ENCODE results near the gene CHD2. TPM values are rescaled to one million over a fixed set of nuclear protein-coding genes. Genes with fewer than 3 reads are reported as not detected.

The CHD2 gene
- total RNA-seq, 1 donor from 2014 or later = 105 TPM

GRCh38 chr15:93020976-93021772 is 121.0 kb downstream of the CHD2 start:
- H3K4me1 Mint-ChIP-seq (ENCODE audit: low read depth, unreplicated experiment) = peaks cover 4% of the 10 kb centered on the region
- Histone ChIP-seq H3K4me1 (ENCODE audit: insufficient read depth, low read length) (no peaks in the 10 kb centered on the region), H3K4me3 (ENCODE audit: insufficient read depth, low read depth, low read length) (no peak overlapping the region), H3K36me3 (ENCODE audit: insufficient read depth, low read length) (peaks cover 87% of the 10 kb centered on the region), H3K9ac (ENCODE audit: low read length) (no peak overlapping the region), H3K9me3 (ENCODE audit: insufficient read depth, low read depth, low read length) (no peaks in the 10 kb centered on the region), H3K27ac (ENCODE audit: low read depth, low read length) (no peak overlapping the region), H4K20me1 (ENCODE audit: insufficient read depth, low read length) (peaks cover 90% of the 10 kb centered on the region), H2AFZ (ENCODE audit: low read depth, low read length) (no peak overlapping the region), H3K79me2 (ENCODE audit: insufficient read depth, low read length) (peaks cover 51% of the 10 kb centered on the region), H3K27me3 (ENCODE audit: insufficient read depth, low read length) (no peaks in the 10 kb centered on the region), H3K4me2 (ENCODE audit: low read length) (no peak overlapping the region)
- H3K4me3 Mint-ChIP-seq (ENCODE audit: unreplicated experiment) = no peak overlapping the region
- H3K9me3 Mint-ChIP-seq (ENCODE audit: unreplicated experiment) = no peaks in the 10 kb centered on the region
- H3K27ac Mint-ChIP-seq (ENCODE audit: unreplicated experiment) = no peak overlapping the region
- no peaks in the 10 kb centered on the region for H3K27me3 Mint-ChIP-seq (ENCODE audit: low read depth, unreplicated experiment)
- DNase-seq (ENCODE audit: low read depth) (no peak), FAIRE-seq (no peak)
- peaks cover 56% of the 10 kb centered on the region for H3K36me3 Mint-ChIP-seq (ENCODE audit: low read depth, unreplicated experiment)
- TF ChIP-seq EZH2 (IDR thresholded peaks at IDR 0.05; ENCODE audit: insufficient read depth, low read length) (no peak), CTCF (IDR thresholded peaks at IDR 0.05; ENCODE audit: insufficient read depth, low read depth, low read length) (no peak)

GRCh38 chr15:93024293-93024692 is 124.2 kb downstream of the CHD2 start:
- Histone ChIP-seq H3K4me2 (ENCODE audit: low read length) (no peak overlapping the region), H3K79me2 (ENCODE audit: insufficient read depth, low read length) (peaks cover 52% of the 10 kb centered on the region), H3K4me3 (ENCODE audit: insufficient read depth, low read depth, low read length) (no peak overlapping the region), H3K36me3 (ENCODE audit: insufficient read depth, low read length) (peaks cover 81% of the 10 kb centered on the region), H3K4me1 (ENCODE audit: insufficient read depth, low read length) (peaks cover 20% of the 10 kb centered on the region), H3K9me3 (ENCODE audit: insufficient read depth, low read depth, low read length) (no peaks in the 10 kb centered on the region), H3K27me3 (ENCODE audit: insufficient read depth, low read length) (no peaks in the 10 kb centered on the region), H4K20me1 (ENCODE audit: insufficient read depth, low read length) (peaks cover 99% of the 10 kb centered on the region), H3K9ac (ENCODE audit: low read length) (no peak overlapping the region), H3K27ac (ENCODE audit: low read depth, low read length) (no peak overlapping the region), H2AFZ (ENCODE audit: low read depth, low read length) (no peak overlapping the region)
- FAIRE-seq (no peak), DNase-seq (ENCODE audit: low read depth) (no peak)
- Mint-ChIP-seq H3K36me3 (ENCODE audit: low read depth, unreplicated experiment) (peaks cover 58% of the 10 kb centered on the region), H3K4me3 (ENCODE audit: unreplicated experiment) (no peak overlapping the region), H3K4me1 (ENCODE audit: low read depth, unreplicated experiment) (peaks cover 13% of the 10 kb centered on the region), H3K27me3 (ENCODE audit: low read depth, unreplicated experiment) (no peaks in the 10 kb centered on the region), H3K9me3 (ENCODE audit: unreplicated experiment) (no peaks in the 10 kb centered on the region), H3K27ac (ENCODE audit: unreplicated experiment) (no peak overlapping the region)
- no peak for TF ChIP-seq EZH2 (IDR thresholded peaks at IDR 0.05; ENCODE audit: insufficient read depth, low read length)
- TF ChIP-seq CTCF (IDR thresholded peaks at IDR 0.05; ENCODE audit: insufficient read depth, low read depth, low read length) = no peak

Measured in astrocyte (in vitro differentiated cells and primary cell).